Gastrocnemius medialis (tissue), 4 donors: Measurements from ENCODE around the gene C2CD5. TPM values are rescaled to one million over a fixed set of nuclear protein-coding genes. Genes with fewer than 3 reads are reported as not detected.

Experiments used
- ATAC-seq, 2 donors: fragments of 150-250 bp; one replicate each; pipeline ENCODE4 v1.9.1; 2016
- DNase-seq, 2 donors: peaks; one replicate each; pipeline ENCODE4 v3.0.0-alpha.2; 2019
- H3K27ac ChIP-seq, 4 donors: fragments of 200-600 bp; sonication (generic); 1 replicate in 1 of 4; 2 replicates in 3 of 4; pipeline ENCODE4 v1.5.1; 2016 to 2018; ENCODE audit warnings: mild to moderate bottlenecking in 2 of 4, moderate library complexity in 1 of 4
- H3K27me3 ChIP-seq, 3 donors: fragments of 200-600 bp; sonication (generic) in 2 of 3; 1 replicate in 1 of 3; 2 replicates in 2 of 3; pipeline versions ENCODE4 v1.5.1 to v1.6.0; 2016 to 2019; ENCODE audit warnings: mild to moderate bottlenecking in 1 of 3, moderate library complexity in 1 of 3
- H3K36me3 ChIP-seq, 2 donors: fragments of 200-600 bp; sonication (generic) in 1 of 2; one replicate each; pipeline ENCODE4 v1.5.1; 2017 to 2018
- H3K4me1 ChIP-seq, 2 donors: fragments of 200-600 bp; sonication (generic) in 1 of 2; one replicate each; pipeline ENCODE4 v1.5.1; 2016 to 2017; ENCODE audit warnings: mild to moderate bottlenecking in 2 of 2
- H3K4me3 ChIP-seq, 4 donors: fragments of 200-600 bp; sonication (generic) in 3 of 4; 1 replicate in 1 of 4; 2 replicates in 3 of 4; pipeline ENCODE4 v1.5.1; 2016 to 2019; ENCODE audit warnings: mild to moderate bottlenecking in 2 of 4
- H3K9me3 ChIP-seq, 3 donors: fragments of 200-600 bp; sonication (generic) in 2 of 3; 1 replicate in 1 of 3; 2 replicates in 2 of 3; pipeline ENCODE4 v1.5.1; 2016 to 2019
- CTCF ChIP-seq, 5 experiments: fragments of 450-650 bp in 3 of 5; fragments of 200-600 bp in 2 of 5; sonication (generic) in 2 of 5; IDR thresholded peaks in 4 of 5; conservative IDR thresholded peaks in 1 of 5; 1 replicate in 4 of 5; 2 replicates in 1 of 5; pipeline ENCODE4 v1.5.1; 2016 to 2019; ENCODE audit warnings: antibody characterized with exemption in 5 of 5, mild to moderate bottlenecking in 3 of 5, moderate library complexity in 3 of 5
- POLR2A ChIP-seq, 2 donors: fragments of 450-650 bp; IDR thresholded peaks; one replicate each; pipeline ENCODE4 v1.6.1; 2017; ENCODE audit warnings: antibody characterized with exemption in 2 of 2, mild to moderate bottlenecking in 2 of 2, moderate library complexity in 2 of 2
- in situ Hi-C, 4 donors: fragments of 200-750 bp; cut with MboI; loops; one replicate each; pipeline versions ENCODE4 v1.15.0 to v1.8.0; 2017; ENCODE audit warnings: low sequenced_read_pairs in 4 of 4
- intact Hi-C: fragments of 100-400 bp; cut with DNase I; formaldehyde crosslinking; loops from one replicate; pipeline ENCODE4 v1.15.1; 2023; ENCODE audit warnings: low total_unique reads
- total RNA-seq, 4 donors: library from RNA; depleted of rRNA; stranded (reverse); fragments of >200 nt; gene quantifications; one replicate each; pipeline versions ENCODE4 v1.1.0 to v1.2.3, GENCODE V29; 2016

Gene C2CD5
- total RNA-seq, 4 donors from 2014 or later: 5.3 to 9.4 (median 6.9) TPM

- Histone ChIP-seq H3K4me3 (no peak overlapping the region), H3K4me1 (peaks cover 0 to 13% of the 10 kb centered on the region in 2 donors), H3K9me3 (no peaks in the 10 kb centered on the region), H3K27ac (no peak overlapping the region), H3K36me3 (peaks cover 0 to 20% of the 10 kb centered on the region in 2 donors), H3K27me3 (no peaks in the 10 kb centered on the region)
- in situ Hi-C loops: no loop called here
- TF ChIP-seq POLR2A (IDR thresholded peaks at IDR 0.05): no peak
- no peak for TF ChIP-seq CTCF (IDR thresholded peaks at IDR 0.05 in 4 of 5, conservative IDR thresholded peaks at IDR 0.05 in 1 of 5)
- no peak for DNase-seq
- intact Hi-C loops: no loop called here
- ATAC-seq: no peak
These were observed 7.3 kb downstream of the C2CD5 start for GRCh38 chr12:22536971-22537544.

GRCh38 chr12:22536346-22536945, 7.9 kb downstream of the C2CD5 start:
- intact Hi-C loops: no loop called here
- ATAC-seq (no peak), DNase-seq (no peak)
- in situ Hi-C loops: no loop called here
- Histone ChIP-seq H3K4me3 (no peak overlapping the region), H3K27me3 (no peaks in the 10 kb centered on the region), H3K36me3 (peaks cover 0 to 23% of the 10 kb centered on the region in 2 donors), H3K9me3 (no peaks in the 10 kb centered on the region), H3K27ac (no peak overlapping the region), H3K4me1 (peaks cover 0 to 10% of the 10 kb centered on the region in 2 donors)
- TF ChIP-seq POLR2A (IDR thresholded peaks at IDR 0.05) (no peak), CTCF (IDR thresholded peaks at IDR 0.05 in 4 of 5, conservative IDR thresholded peaks at IDR 0.05 in 1 of 5) (no peak)

- intact Hi-C loops (no loop called here), in situ Hi-C loops (no loop called here)
- no peaks in the 10 kb centered on the region for H3K9me3 ChIP-seq
- peaks cover 0 to 31% of the 10 kb centered on the region in 2 donors for H3K36me3 ChIP-seq
- H3K27ac ChIP-seq: no peak overlapping the region
- no peak for TF ChIP-seq CTCF (IDR thresholded peaks at IDR 0.05 in 4 of 5, conservative IDR thresholded peaks at IDR 0.05 in 1 of 5)
- no peak for TF ChIP-seq POLR2A (IDR thresholded peaks at IDR 0.05)
- no peaks in the 10 kb centered on the region for H3K27me3 ChIP-seq
- H3K4me3 ChIP-seq: no peak overlapping the region
- DNase-seq: no peak
- peaks cover 0 to 7% of the 10 kb centered on the region in 2 donors for H3K4me1 ChIP-seq
- no peak for ATAC-seq
These were observed 8.9 kb downstream of the C2CD5 start for GRCh38 chr12:22535478-22535877.

GRCh38 chr12:22535038-22535437, 9.3 kb downstream of the C2CD5 start:
- Histone ChIP-seq H3K4me1 (peaks cover 0 to 7% of the 10 kb centered on the region in 2 donors), H3K4me3 (no peak overlapping the region), H3K9me3 (no peaks in the 10 kb centered on the region), H3K36me3 (peaks cover 0 to 31% of the 10 kb centered on the region in 2 donors), H3K27me3 (no peaks in the 10 kb centered on the region), H3K27ac (no peak overlapping the region)
- intact Hi-C loops (no loop called here), in situ Hi-C loops (no loop called here)
- TF ChIP-seq CTCF (IDR thresholded peaks at IDR 0.05 in 4 of 5, conservative IDR thresholded peaks at IDR 0.05 in 1 of 5) (no peak), POLR2A (IDR thresholded peaks at IDR 0.05) (no peak)
- ATAC-seq (no peak), DNase-seq (no peak)
